ENCODE results near the gene ACOXL.

ACOXL gene

DNA sequence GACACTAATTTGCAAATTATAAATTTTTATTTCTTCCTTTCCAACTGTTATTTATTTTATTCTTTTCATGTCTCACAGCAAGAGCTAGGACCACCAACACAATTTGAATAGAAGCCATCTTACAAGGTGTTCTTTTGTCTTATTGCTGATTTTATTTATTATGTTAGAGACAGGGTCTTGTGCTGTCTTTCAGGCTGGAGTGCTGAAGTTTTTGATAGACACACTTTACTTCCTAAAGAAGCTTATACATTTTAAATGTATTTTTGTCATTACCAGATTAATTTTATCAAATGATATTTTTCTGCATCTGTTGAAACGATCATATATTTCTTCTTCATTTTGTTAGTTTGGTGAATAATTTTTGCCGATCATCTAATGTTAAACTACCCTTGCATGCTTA lies 258.1 kb downstream of the ACOXL start:
- no peak for DNase-seq (ENCODE audit: low read depth)
- TF ChIP-seq, protein P1, sequence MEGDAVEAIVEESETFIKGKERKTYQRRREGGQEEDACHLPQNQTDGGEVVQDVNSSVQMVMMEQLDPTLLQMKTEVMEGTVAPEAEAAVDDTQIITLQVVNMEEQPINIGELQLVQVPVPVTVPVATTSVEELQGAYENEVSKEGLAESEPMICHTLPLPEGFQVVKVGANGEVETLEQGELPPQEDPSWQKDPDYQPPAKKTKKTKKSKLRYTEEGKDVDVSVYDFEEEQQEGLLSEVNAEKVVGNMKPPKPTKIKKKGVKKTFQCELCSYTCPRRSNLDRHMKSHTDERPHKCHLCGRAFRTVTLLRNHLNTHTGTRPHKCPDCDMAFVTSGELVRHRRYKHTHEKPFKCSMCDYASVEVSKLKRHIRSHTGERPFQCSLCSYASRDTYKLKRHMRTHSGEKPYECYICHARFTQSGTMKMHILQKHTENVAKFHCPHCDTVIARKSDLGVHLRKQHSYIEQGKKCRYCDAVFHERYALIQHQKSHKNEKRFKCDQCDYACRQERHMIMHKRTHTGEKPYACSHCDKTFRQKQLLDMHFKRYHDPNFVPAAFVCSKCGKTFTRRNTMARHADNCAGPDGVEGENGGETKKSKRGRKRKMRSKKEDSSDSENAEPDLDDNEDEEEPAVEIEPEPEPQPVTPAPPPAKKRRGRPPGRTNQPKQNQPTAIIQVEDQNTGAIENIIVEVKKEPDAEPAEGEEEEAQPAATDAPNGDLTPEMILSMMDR (conservative IDR thresholded peaks at IDR 0.05; ENCODE audit: low read depth, low read length), result no peak
- H3K4me3 ChIP-seq (ENCODE audit: low read depth, low read length), result no peak overlapping the region

DNA sequence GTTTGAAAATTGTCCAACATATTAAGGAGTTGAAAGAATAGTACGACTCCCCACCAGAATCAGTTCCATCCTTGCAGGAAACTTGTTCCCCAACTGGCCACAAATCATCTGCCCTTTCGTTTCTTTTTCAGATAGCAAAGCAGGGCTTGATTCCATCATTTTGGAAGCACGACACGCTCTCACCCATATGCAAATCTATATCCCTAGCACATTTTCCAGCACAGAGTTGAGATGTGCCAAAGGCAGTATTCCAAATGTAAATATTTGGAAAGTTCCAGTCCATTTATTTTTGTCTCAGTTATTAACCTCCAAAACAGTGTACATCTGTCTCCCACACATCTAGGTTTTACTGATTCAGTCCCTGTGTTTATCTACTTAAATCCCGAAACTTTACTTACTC lies 259.5 kb downstream of the ACOXL start:
- DNase-seq (ENCODE audit: low read depth), result no peak
- H3K4me3 ChIP-seq (ENCODE audit: low read depth, low read length), result no peak overlapping the region
- TF ChIP-seq, protein P1 (conservative IDR thresholded peaks at IDR 0.05; ENCODE audit: low read depth, low read length), result no peak

DNA sequence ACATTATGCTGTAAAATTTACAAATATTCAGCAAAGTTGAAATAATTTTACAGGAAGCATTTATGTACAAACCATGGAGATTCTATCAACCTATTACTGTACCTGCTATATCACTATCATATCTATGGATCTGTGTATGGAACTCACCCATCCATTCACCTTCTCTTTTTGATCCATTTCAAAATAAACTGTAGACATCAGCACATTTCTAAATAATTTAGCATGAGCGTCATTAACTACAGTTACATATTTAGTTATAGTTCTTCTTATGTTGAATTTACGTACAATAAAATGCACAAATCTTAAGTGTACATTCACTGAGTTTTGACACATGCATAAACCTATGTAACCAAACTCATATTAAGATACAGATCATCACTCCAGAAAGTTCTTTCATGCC lies 260.5 kb downstream of the ACOXL start:
- H3K4me3 ChIP-seq (ENCODE audit: low read depth, low read length), result no peak overlapping the region
- TF ChIP-seq, protein P1 (conservative IDR thresholded peaks at IDR 0.05; ENCODE audit: low read depth, low read length), result no peak
- DNase-seq (ENCODE audit: low read depth), result no peak

DNA sequence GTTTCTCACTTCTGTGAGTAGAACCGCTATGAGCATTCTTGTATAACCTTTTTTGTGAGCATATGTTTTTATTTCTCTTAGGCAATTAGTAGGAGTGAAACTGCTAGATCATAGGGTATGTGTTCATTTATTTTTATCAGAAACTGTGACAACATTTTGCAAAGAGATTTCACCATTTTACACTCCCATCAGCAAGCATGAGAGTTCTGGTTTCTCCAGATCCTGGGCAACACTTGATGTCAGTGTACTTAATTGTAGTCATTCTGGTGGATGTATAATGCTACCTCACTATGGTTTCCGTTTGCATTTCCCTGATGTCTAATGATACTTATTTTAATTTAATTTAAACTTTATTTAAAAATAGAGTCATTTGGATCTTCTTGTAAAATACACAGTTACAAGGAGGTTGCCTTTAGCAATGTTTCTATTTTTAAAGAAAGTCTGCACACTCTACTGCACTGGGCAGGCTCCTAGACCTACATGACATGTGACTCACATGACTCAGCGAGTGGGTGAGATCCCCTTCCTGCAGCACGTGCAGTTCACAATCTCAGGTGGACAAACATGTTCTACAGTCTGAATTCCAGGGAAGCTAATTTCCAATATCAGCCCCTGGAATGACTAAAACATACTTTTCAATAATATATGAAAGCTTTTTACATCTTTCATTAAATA lies 261.3 kb downstream of the ACOXL start:
- H3K4me3 ChIP-seq (ENCODE audit: low read depth, low read length), result no peak overlapping the region
- no peak for DNase-seq (ENCODE audit: low read depth)
- TF ChIP-seq, protein P1 (conservative IDR thresholded peaks at IDR 0.05; ENCODE audit: low read depth, low read length), result no peak

DNA sequence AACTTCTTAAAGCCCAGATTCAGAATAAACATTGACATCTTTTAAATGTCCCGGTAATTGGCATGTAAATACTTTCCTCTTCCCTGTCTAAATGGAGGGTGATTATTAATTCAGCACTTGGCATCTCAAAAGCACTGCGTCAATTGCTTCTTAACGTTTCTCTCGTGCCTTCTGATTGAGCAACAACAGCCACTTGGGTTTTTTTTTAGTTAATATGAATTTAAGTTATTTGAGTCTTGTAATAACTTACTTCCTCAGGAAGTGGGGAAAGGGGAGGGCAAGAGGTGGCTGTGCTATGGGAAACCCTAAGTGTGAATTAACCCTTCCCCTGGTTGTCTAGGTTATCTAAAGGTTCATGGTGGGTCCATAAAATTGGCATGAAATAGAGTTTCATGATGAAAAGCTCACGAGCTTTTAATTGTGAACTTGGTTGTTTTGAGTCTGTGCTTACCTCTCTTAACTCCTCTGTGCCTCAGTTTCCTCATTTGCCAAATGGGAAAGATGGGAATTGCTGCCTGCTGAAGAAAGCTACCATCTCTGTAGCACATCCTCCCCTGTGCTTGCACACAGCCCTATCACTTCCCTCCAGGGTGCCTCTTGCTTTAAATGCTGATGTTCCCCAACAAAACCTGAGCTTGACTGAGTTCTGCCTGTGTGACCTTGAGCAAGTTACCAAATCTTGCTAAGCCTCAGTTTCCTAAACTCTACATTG lies 262.0 kb downstream of the ACOXL start:
- TF ChIP-seq, protein P1 (conservative IDR thresholded peaks at IDR 0.05; ENCODE audit: low read depth, low read length), result no peak
- H3K4me3 ChIP-seq (ENCODE audit: low read depth, low read length), result no peak overlapping the region
- DNase-seq (ENCODE audit: low read depth), result no peak

DNA sequence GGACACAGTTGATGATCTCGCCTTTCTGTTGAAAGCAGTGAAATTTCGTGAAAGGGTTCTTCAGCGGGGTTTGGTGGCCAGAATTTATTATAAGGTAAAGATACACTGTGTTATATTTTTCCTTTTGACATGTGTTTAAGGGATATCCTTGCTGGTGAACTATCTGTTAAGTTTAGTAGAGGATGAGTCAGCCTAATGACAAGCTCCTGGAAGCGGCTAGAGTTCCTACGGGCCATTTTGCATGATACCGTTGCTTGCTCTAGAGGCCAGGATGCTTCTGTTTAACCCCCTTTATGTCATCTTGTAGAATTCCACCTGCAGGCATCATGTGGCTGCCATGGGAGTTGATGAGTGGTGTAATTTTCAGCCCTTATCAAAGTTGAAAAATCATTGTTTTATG lies 263.5 kb downstream of the ACOXL start:
- TF ChIP-seq, protein P1 (conservative IDR thresholded peaks at IDR 0.05; ENCODE audit: low read depth, low read length), result no peak
- no peak overlapping the region for H3K4me3 ChIP-seq (ENCODE audit: low read depth, low read length)
- no peak for DNase-seq (ENCODE audit: low read depth)
